Loucy (cell line): ENCODE data around the gene RALB.
"Not testable (repeated sequence)": the region's sequence is repeated elsewhere in the genome, so short reads cannot be mapped to it uniquely, and the experiment has no call there.

ENCODE experiments used
- H2AFZ ChIP-seq: fragments of 200-600 bp; sonication (generic); 2 replicates; pipeline ENCODE4 v1.6.0; 2016; ENCODE audit warnings: antibody characterized with exemption, mild to moderate bottlenecking, low read length, moderate library complexity
- H3F3A ChIP-seq: fragments of 200-600 bp; 2 replicates; pipeline ENCODE4 v1.6.0; 2016; ENCODE audit warnings: antibody characterized with exemption, low read depth, mild to moderate bottlenecking
- H3K27me3 ChIP-seq: fragments of 200-600 bp; sonication (generic); 2 replicates; pipeline ENCODE4 v1.6.1; 2014; ENCODE audit warnings: low read length, mild to moderate bottlenecking; ENCODE audit not compliant: insufficient read depth, poor library complexity, severe bottlenecking
- H3K36me3 ChIP-seq: fragments of 200-600 bp; sonication (generic); 2 replicates; pipeline ENCODE4 v1.6.1; 2016; ENCODE audit warnings: low read length; ENCODE audit not compliant: insufficient read depth
- H3K4me1 ChIP-seq: fragments of 200-600 bp; sonication (generic); 2 replicates; pipeline ENCODE4 v1.5.1; 2014; ENCODE audit warnings: low read length, mild to moderate bottlenecking; ENCODE audit not compliant: insufficient read depth, poor library complexity, severe bottlenecking
- H3K4me2 ChIP-seq: fragments of 200-600 bp; sonication (generic); 2 replicates; pipeline ENCODE4 v1.6.0; 2014; ENCODE audit warnings: antibody characterized with exemption, low read length, low read depth, mild to moderate bottlenecking; ENCODE audit not compliant: poor library complexity, severe bottlenecking
- H3K4me3 ChIP-seq: fragments of 200-600 bp; sonication (generic); 2 replicates; pipeline ENCODE4 v1.5.1; 2014; ENCODE audit warnings: low read length, mild to moderate bottlenecking, mixed read lengths; ENCODE audit not compliant: poor library complexity, severe bottlenecking
- H3K79me2 ChIP-seq: fragments of 200-600 bp; sonication (generic); 2 replicates; pipeline ENCODE4 v1.6.1; 2014; ENCODE audit warnings: low read length; ENCODE audit not compliant: insufficient read depth
- H3K9ac ChIP-seq: fragments of 200-600 bp; sonication (generic); 2 replicates; pipeline ENCODE4 v1.6.0; 2014; ENCODE audit warnings: mild to moderate bottlenecking, low read depth, low read length, moderate library complexity; ENCODE audit not compliant: poor library complexity, severe bottlenecking
- H3K9me2 ChIP-seq: fragments of 200-600 bp; sonication (generic); replicated peaks from 2 replicates; pipeline ENCODE4 v1.6.1; 2016; ENCODE audit warnings: low read depth, low read length, mixed read lengths
- H3K9me3 ChIP-seq: fragments of 200-600 bp; sonication (generic); 2 replicates; pipeline ENCODE4 v1.6.1; 2014; ENCODE audit warnings: mild to moderate bottlenecking, antibody characterized with exemption, low read length, low read depth; ENCODE audit not compliant: insufficient read depth
- H4K20me1 ChIP-seq: fragments of 200-600 bp; sonication (generic); 2 replicates; pipeline ENCODE4 v1.6.0; 2014; ENCODE audit warnings: antibody characterized with exemption, low read length, mild to moderate bottlenecking; ENCODE audit not compliant: insufficient read depth, poor library complexity, severe bottlenecking
- CTCF ChIP-seq: fragments of 200-600 bp; sonication (generic); conservative IDR thresholded peaks from 2 replicates; pipeline ENCODE4 v1.5.1; 2014; ENCODE audit warnings: mild to moderate bottlenecking, antibody characterized with exemption, low read length
- EZH2phosphoT487 ChIP-seq: fragments of 200-600 bp; IDR thresholded peaks from 2 replicates; pipeline ENCODE4 v1.6.1; 2018; ENCODE audit warnings: antibody characterized with exemption, mild to moderate bottlenecking, moderate library complexity, borderline replicate concordance

Gene RALB

GRCh38 chr2:120319123-120319522 lies 66.5 kb downstream of the RALB start:
- no peaks in the 10 kb centered on the region for H3K9me3 ChIP-seq
- no peak for TF ChIP-seq CTCF
- H2AFZ ChIP-seq: no peak overlapping the region
- H3K36me3 ChIP-seq: no peaks in the 10 kb centered on the region
- H3K9ac ChIP-seq: no peak overlapping the region
- H3F3A ChIP-seq: no peaks in the 10 kb centered on the region
- H3K4me3 ChIP-seq: no peak overlapping the region
- no peaks in the 10 kb centered on the region for H3K9me2 ChIP-seq
- H4K20me1 ChIP-seq: no peaks in the 10 kb centered on the region
- H3K27me3 ChIP-seq: no peaks in the 10 kb centered on the region
- peaks cover 4% of the 10 kb centered on the region for H3K4me1 ChIP-seq
- no peaks in the 10 kb centered on the region for H3K79me2 ChIP-seq
- no peak overlapping the region for H3K4me2 ChIP-seq

- Histone ChIP-seq H3K9me2 (no peaks in the 10 kb centered on the region), H2AFZ (no peak overlapping the region), H3K27me3 (no peaks in the 10 kb centered on the region), H3K4me2 (no peak overlapping the region), H3K4me3 (no peak overlapping the region), H4K20me1 (no peaks in the 10 kb centered on the region), H3K9me3 (no peaks in the 10 kb centered on the region), H3K4me1 (no peaks in the 10 kb centered on the region), H3K79me2 (no peaks in the 10 kb centered on the region), H3K36me3 (no peaks in the 10 kb centered on the region), H3K9ac (no peak overlapping the region), H3F3A (no peaks in the 10 kb centered on the region)
- no peak for TF ChIP-seq CTCF
- TF ChIP-seq EZH2phosphoT487: no peak
Observed at GRCh38 chr2:120319686-120320317, 67.2 kb downstream of the RALB start.

GRCh38 chr2:120320318-120320851 lies 67.7 kb downstream of the RALB start:
- H3F3A ChIP-seq: no peaks in the 10 kb centered on the region
- H3K36me3 ChIP-seq: no peaks in the 10 kb centered on the region
- H3K9ac ChIP-seq: no peak overlapping the region
- H3K4me3 ChIP-seq: no peak overlapping the region
- TF ChIP-seq CTCF: no peak
- TF ChIP-seq EZH2phosphoT487: no peak
- no peaks in the 10 kb centered on the region for H3K27me3 ChIP-seq
- no peaks in the 10 kb centered on the region for H3K4me1 ChIP-seq
- H4K20me1 ChIP-seq: no peaks in the 10 kb centered on the region
- no peaks in the 10 kb centered on the region for H3K9me2 ChIP-seq
- H3K9me3 ChIP-seq: no peaks in the 10 kb centered on the region
- no peak overlapping the region for H2AFZ ChIP-seq
- no peak overlapping the region for H3K4me2 ChIP-seq
- no peaks in the 10 kb centered on the region for H3K79me2 ChIP-seq

- not testable (repeated sequence) for H3K4me2 ChIP-seq
Observed at GRCh38 chr2:120320887-120321556, 68.4 kb downstream of the RALB start.

More at GRCh38 chr2:120320887-120321556, 68.4 kb downstream of the RALB start:
- not testable (repeated sequence) for H3K27me3 ChIP-seq, H2AFZ ChIP-seq, H3K4me3 ChIP-seq, H3K79me2 ChIP-seq, H4K20me1 ChIP-seq, H3K9me2 ChIP-seq, H3F3A ChIP-seq, H3K36me3 ChIP-seq, H3K9ac ChIP-seq, H3K9me3 ChIP-seq, H3K4me1 ChIP-seq
